Measurements from ENCODE around the gene RAB14. TPM values are rescaled to one million over a fixed set of nuclear protein-coding genes. Genes with fewer than 3 reads are reported as not detected.

RAB14 gene
- total and polyA plus RNA-seq, 4 donors: 45.7 to 125 (median 112) TPM

Small RNA genes within 50 kb of the gene (small RNA-seq; reads per million reads assigned to genes)
- gene RN7SL181P (ENCODE audit: low replicate concordance): not detected

Other genes with a start within 250 kb of the RAB14 start
- gene C5, start 151.6 kb downstream of the RAB14 start, total RNA-seq: 1 to 10 TPM; 9.1 to 9.7 TPM
- 1 to 10 TPM; 4.5 to 5.7 TPM for gene C5, start 151.6 kb downstream of the RAB14 start, polyA plus RNA-seq (ENCODE audit: insufficient read length in 2 of 2)
- gene CNTRL, start 126.9 kb downstream of the RAB14 start, total RNA-seq: 10 to 100 TPM; 17.2 to 24.6 TPM
- 10 to 100 TPM; 18.7 to 22.5 TPM for gene CNTRL, start 126.9 kb downstream of the RAB14 start, polyA plus RNA-seq (ENCODE audit: insufficient read length in 2 of 2)
- gene GSN, start 66.3 kb upstream of the RAB14 start, total RNA-seq: 100 to 1,000 TPM; 238 to 342 TPM
- gene GSN, start 66.3 kb upstream of the RAB14 start, polyA plus RNA-seq (ENCODE audit: insufficient read length in 2 of 2): 100 to 1,000 TPM in 1 of 2 donors, 10 to 100 TPM in 1; 91.7 to 144 TPM
- gene STOM, start 168.4 kb upstream of the RAB14 start, total RNA-seq: 100 to 1,000 TPM in 1 of 2 donors, 10 to 100 TPM in 1; 86.1 to 106 TPM
- gene STOM, start 168.4 kb upstream of the RAB14 start, polyA plus RNA-seq (ENCODE audit: insufficient read length in 2 of 2): 10 to 100 TPM; 40.5 to 41.8 TPM